K562 treated with DMSO at 1 percent for 48 hours (cell line): ENCODE results near the gene NUP58. TPM values are rescaled to one million over a fixed set of nuclear protein-coding genes. Genes with fewer than 3 reads are reported as not detected.

Source experiments
- total RNA-seq: library from RNA; unstranded; fragments of 300-600 nt; gene quantifications from 2 replicates; pipeline ENCODE4 v1.2.3, GENCODE V29; 2022; ENCODE audit warnings: low replicate concordance; ENCODE audit errors: extremely low read depth

Gene NUP58
- not detected in 2 replicates for total RNA-seq

GRCh38 chr13:25301347-25302113 is at the start of gene NUP58:
Gene NUP58 (plus strand): TSS chr13:25301625. CDS start chr13:25301774, 149 bp downstream.

GRCh38 chr13:25286969-25287961 is 14.2 kb upstream of the NUP58 start, which contains the start of gene MTMR6:
Gene MTMR6 (minus strand): TSS chr13:25287488. CDS start chr13:25287247, 241 bp downstream.

GRCh38 chr13:25371875-25372283 is 70.5 kb downstream of the NUP58 start, which contains the start of gene ATP8A2:
Gene ATP8A2 (plus strand): TSS chr13:25371974. CDS start chr13:25372213, 239 bp downstream.

Other genes starting within 250 kb of the NUP58 start
- not detected in 2 replicates for gene PABPC3, start 205.5 kb upstream of the NUP58 start, total RNA-seq
- not detected in 2 replicates for gene AMER2, start 129.3 kb upstream of the NUP58 start, total RNA-seq
- gene MTMR6, start 14.1 kb upstream of the NUP58 start, total RNA-seq: not detected in 2 replicates
- gene ATP8A2, start 70.3 kb downstream of the NUP58 start, total RNA-seq: not detected in 2 replicates